Stimulated activated CD8-positive, alpha-beta memory T cell treated with anti-CD3 and anti-CD28 coated beads, Interleukin-12 subunit alpha, Interleukin-12 subunit beta, amount 100 ng/mL, for 1 hour (primary cell): ENCODE measurements around the gene ACSL4.
"Not testable (repeated sequence)": the region's sequence is repeated elsewhere in the genome, so short reads cannot be mapped to it uniquely, and the experiment has no call there.

ENCODE experiments used
- DNase-seq: peaks from one replicate; pipeline ENCODE4 v3.0.0-alpha.2; 2020; ENCODE audit warnings: low read depth

Gene ACSL4

DNA sequence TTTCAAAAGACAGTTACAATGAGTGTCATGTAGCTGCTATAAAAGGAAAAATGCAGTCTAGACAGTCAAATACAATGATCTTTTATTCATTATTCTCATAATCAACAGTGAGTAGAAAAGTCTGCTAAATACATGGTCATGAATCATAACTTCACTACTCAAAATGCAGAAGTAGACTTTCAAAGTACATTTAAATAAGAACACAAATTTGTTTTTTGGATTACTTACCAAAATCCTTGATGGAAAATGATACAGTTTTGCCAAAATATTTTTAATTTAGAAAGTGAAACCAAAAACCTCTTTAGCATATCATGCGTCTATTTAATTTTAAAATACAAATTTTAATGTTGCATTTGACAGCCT is 4.9 kb downstream of the ACSL4 start:
- no peak for DNase-seq

GRCh38 chrX:109724971-109725370 is 8.1 kb downstream of the ACSL4 start:
- DNase-seq = not testable (repeated sequence)

DNA sequence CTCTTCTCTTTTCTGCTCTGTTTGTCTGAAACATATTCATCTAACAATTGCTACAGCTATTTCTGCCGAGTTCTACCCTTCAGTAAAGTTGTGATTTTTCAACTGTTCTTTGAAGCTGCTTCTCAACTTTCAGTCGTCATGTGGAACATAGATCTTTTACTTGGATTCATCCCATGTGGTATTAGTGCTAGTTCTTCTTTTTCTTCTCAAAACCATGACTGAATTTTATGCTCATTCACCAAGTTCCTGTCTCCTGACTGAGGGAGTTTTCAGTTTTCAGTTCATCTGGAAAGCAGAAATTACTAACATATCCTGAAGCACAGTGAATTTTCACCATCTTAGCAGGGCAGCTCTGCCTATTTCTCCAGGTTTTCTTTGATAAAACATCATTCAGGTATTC is 12.1 kb downstream of the ACSL4 start:
- no peak for DNase-seq

DNA sequence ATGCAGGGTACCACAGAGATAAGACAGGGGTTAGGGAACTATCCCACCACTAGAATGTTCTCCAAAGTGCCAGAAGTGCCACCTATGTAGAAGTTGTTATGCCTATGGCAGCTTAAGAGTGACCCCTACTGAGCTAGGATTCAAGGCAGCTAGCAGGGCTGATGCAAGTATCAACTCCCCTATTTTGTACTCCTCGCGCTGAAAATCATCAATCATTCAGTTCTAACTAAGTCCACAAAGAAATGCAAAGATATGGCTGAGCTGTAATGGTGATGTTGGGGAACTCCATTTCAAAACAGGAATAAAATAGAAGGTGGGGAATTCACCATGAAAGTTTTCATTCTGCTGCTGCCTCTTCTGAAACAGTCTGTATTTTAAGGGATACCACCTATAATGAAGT is 13.8 kb downstream of the ACSL4 start:
- DNase-seq = no peak

DNA sequence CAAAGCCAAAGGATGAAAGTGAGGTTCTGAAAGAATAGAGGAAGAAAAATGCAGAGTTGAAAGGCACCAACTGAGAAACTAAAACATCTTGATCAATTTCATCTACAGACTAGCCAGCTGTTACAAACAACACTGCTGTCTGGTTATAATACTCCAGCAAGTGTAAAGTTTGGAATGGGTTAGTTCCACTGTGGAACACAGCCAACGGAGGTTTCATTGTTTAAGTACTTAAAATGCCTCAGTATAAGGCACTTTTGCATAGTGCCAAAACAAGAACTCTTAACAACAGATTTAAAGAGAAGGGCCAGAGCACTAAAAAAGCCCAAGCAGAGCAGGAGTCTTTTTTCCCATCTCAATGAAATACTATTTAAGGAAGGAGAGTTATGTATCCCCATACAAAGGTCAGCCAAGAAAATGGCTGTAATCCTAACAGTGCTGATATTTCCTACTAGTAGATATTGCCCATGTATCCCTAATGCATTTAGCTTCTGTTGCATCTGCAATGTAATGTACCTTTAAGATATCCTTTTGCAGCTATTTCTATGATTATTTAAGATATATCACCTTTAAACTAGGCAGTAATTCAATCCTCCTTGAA is 16.5 kb downstream of the ACSL4 start:
- no peak for DNase-seq

DNA sequence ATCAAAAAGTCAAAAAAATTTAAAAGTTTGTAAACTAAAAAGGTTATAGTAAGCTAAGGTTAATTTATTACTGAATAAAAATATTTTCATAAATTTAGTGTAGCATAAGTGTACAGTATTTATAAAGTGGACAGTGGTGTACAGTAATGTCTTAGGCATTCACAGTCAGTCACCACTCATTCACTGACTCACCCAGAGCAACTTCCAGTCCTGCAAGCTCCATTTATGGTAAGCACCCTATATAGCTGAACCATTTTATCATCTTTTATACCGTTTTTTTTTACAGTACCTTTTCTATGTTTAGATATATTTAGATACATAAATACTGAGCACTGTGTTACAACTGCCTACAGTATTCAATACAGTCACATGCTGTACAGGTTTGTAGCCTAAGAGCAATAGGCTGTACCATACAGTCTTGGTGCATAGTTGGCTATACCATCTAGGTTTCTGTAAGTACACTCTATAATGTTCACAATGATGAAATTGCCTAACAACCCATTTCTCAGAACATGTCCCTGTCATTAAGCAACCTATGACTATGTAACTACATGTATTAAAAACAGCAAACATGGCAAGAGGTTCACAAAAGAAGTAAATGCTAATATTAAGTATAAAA is 18.6 kb downstream of the ACSL4 start:
- no peak for DNase-seq

DNA sequence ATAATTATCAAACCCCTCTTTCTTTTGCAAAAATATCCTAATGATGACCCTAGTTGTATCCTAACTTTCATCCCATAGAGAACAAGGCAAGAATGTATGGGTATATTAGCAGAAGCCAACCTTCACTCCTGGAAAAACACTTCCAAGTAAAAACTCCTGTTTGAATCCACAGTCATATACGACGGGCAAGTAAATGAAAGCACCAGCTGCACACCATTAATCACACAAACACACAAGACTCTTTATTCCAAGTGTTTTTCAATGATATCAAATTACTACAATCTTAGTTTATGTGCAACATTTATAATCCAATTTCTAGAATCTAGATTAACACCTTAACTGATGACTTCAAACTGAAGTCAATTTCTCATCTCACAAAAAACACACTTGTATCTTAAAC is 22.9 kb downstream of the ACSL4 start:
- no peak for DNase-seq

- no peak for DNase-seq
Measured at GRCh38 chrX:109709129-109709631, 23.9 kb downstream of the ACSL4 start.

- DNase-seq = no peak
Measured at GRCh38 chrX:109707720-109708119, 25.3 kb downstream of the ACSL4 start.

GRCh38 chrX:109707319-109707718 is 25.7 kb downstream of the ACSL4 start:
- no peak for DNase-seq

DNA sequence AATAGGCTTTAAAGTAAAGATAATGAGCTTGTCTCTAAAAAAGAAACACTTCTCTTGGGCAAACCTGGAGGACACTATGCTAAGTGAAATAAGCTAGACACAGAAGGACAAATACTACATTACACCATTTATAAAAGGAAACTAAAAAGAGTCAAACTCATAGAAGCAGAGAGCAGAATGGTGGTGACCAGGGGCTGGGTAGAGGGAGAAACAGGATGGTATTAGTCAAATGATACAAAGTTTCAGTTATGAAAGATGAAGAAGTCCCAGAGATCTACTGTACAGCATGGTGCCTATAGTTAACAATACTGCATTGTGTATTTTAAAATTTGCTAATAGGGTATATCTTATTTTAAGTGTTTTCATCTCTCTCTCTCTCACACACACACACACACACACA is 28.5 kb downstream of the ACSL4 start:
- DNase-seq = no peak

DNA sequence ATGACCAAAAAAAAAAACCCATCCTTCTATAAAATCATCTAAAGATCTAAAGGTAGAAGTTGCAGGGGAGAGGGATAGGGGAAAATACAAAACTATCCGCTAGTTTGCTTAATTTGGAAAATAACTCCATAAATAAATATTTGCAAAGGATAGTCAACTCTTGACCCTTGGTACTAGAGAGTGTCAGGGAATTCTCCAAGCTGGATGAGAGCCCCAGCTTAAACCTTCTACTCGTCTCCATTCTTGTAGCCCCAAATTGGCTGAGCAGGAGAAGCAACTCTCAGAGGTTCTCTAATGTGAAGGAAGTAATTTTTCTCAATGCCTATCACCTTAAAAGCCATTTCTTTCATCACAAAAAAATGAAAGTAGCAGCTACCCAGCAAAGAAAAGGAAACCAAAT is 35.2 kb downstream of the ACSL4 start:
- no peak for DNase-seq

DNA sequence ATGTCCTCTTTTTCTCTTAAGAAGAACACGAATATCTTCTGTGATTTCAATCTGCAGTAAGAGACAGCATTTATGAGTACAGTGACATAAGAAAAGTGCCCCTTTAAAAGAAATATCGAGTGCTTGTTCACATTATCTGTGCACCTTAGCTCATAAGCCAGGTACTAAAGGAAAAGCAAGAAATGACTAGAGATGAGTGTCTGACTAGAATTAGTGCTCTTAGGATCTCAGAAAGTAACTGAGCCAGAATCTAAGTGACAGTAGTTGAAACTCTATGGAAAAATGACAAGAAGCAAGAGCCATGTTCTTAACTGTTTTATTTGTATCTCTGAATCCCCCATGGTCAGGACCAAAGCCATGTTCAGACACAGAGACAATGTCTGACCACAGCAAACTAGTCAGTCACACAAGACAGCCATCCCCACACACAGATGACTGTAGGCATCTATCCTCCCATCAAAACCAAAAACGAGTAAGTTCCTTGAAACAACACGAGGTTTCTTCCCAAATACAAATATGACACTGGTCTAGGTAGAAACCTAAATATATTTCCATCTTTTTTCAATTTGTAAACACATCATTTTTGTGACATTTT is 36.8 kb downstream of the ACSL4 start:
- DNase-seq = no peak

DNA sequence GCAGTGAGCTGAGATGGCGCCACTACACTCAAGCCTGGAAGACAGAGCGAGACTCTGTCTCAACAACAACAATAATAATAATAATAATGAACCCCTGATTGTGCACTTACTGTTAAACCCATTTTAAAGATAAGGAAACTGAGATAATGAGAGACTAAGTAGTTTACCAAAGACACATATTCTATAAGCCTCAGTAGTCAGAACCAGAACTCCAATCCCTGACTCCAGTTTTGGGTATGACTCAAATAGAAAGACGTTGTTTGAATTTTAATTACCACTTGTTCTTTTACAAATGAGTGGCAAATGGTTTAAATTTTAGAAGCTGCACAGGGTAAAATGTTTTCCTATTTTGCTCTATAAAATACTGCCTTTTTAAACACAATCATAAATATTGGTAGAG is 37.4 kb downstream of the ACSL4 start:
- no peak for DNase-seq

GRCh38 chrX:109691752-109692151 is 41.3 kb downstream of the ACSL4 start:
- no peak for DNase-seq

DNA sequence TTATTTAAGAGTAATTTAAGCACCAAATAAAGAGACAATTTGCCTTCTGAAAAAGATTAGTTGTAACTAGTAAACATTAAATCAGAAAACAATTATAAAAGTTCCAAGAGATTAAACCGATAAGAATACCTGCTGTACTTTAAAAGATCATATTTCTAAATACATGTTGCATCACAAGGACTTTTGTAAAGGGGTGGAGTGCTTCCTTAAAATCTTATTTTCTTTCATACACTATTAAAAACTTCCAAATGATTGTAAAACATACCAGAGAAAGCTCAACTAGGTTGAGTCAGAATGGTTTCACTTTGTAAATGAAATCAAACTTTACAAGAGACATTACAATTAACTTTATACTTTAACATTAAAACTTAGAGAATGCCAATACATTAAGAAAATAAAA is 41.8 kb downstream of the ACSL4 start:
- DNase-seq = no peak

GRCh38 chrX:109687903-109688302 is 45.2 kb downstream of the ACSL4 start:
- no peak for DNase-seq

DNA sequence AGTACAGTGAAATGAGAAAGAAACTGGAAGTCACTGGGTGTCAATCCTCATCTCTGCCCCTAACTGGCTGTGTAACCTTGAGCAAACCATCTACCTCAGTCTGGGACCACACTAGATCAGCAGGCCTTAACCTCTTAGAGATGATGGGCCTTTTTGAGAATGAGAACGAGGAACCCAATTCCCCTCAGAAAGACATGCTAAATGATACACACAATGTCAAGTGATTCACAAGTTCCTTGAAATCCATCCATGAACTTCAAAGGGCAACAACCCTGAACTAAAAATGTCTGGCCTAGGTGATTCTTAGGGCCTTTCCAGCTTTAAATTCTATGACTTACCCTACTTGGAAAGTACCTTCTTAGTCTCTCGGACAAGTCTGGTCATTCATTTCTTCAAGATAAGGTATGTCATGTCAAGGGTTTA is 47.4 kb downstream of the ACSL4 start:
- DNase-seq = no peak

GRCh38 chrX:109684136-109684535 is 48.9 kb downstream of the ACSL4 start:
- no peak for DNase-seq

DNA sequence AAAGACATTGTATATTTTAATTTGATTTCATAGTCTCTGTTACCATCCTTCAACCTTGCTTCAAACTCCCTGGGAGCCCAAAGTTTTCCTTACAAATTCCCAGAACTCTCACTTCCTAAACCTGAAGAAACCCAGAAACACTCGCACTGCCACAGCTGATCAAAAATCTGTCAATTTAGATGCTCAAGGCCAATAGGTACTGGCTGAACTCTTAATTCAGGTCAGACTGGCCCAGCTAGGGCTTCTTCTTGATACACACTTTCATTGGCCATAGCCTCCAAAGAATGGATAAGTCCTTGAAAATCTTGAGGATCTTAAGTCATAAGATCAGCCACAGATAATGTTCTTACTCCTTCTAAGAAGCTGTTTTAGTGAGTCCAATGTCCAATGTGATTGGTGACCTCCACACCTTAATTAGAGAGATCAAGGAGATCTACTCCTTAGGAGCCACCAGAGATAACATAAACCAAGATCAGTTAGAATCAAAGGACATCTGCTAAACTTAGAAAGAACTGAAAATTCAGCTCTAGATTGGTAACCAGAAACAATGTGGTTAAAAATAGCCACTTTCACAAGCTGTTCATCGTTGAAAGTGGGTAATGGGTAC is 51.5 kb downstream of the ACSL4 start:
- no peak for DNase-seq

DNA sequence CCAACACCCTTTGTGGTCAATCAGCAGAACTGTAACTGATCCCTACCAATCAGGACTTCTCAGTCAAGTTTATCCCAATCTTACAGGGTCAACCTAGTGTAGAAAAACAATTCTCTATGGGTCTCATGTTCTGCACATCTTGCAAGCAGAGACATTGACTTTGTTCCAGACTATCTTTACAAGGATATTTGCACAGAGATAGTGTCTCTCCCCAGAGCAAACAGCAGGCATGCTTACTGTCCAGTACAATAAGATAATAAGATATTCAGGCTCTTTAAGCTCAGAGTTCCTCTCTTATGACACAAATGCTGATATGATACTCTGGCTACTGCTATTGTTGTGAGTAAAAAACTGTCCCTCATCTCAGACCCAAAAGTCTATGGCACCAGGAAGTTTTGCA is 53.2 kb downstream of the ACSL4 start:
- no peak for DNase-seq

GRCh38 chrX:109672239-109672638 is 60.8 kb downstream of the ACSL4 start:
- no peak for DNase-seq

DNA sequence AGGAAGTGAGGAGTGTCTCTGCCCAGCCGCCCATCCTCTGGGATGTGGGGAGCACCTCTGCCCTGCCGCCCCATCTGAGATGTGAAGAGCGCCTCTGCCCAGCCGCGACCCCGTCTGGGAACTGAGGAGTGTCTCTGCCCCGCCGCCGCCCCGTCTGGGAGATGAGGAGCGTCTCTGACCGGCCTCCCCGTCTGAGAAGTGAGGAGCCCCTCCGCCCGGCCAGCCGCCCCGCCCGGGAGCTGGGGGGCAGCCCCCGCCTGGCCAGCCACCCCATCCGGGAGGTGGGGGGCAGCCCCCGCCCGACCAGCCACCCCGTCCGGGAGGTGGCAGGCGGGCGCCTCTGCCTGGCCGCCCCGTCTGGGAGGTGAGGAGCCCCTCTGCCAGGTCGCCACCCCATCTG is 61.9 kb downstream of the ACSL4 start:
- not testable (repeated sequence) for DNase-seq
